Smooth muscle cell (in vitro differentiated cells): ENCODE data around the gene DNAJC1. TPM values are rescaled to one million over a fixed set of nuclear protein-coding genes. Genes with fewer than 3 reads are reported as not detected.

Experiments used
- DNase-seq: peaks from one replicate; lab custom pipeline; 2025; ENCODE audit not compliant: unreplicated experiment; lab: John Stamatoyannopoulos, UW
- H2AFZ ChIP-seq: fragments of 200-600 bp; sonication (generic); 2 replicates; pipeline ENCODE4 v1.6.0; 2016; ENCODE audit warnings: antibody characterized with exemption, low read depth, mild to moderate bottlenecking
- H3F3A ChIP-seq: fragments of 200-600 bp; sonication (generic); 2 replicates; pipeline ENCODE4 v1.6.0; 2017; ENCODE audit warnings: antibody characterized with exemption, low read depth
- H3K27ac ChIP-seq: fragments of 200-600 bp; sonication (generic); 2 replicates; pipeline ENCODE4 v1.5.1; 2016; ENCODE audit warnings: low read depth, mild to moderate bottlenecking
- H3K27me3 ChIP-seq: fragments of 200-600 bp; sonication (generic); 2 replicates; pipeline ENCODE4 v1.6.1; 2016; ENCODE audit warnings: low read depth, mild to moderate bottlenecking
- H3K36me3 ChIP-seq: fragments of 200-600 bp; sonication (generic); 2 replicates; pipeline ENCODE4 v1.5.1; 2016; ENCODE audit warnings: low read depth
- H3K4me1 ChIP-seq: fragments of 200-600 bp; sonication (generic); 2 replicates; pipeline ENCODE4 v1.5.1; 2016; ENCODE audit warnings: low read depth
- H3K4me2 ChIP-seq: fragments of 200-600 bp; sonication (generic); 2 replicates; pipeline ENCODE4 v1.6.0; 2016; ENCODE audit warnings: mild to moderate bottlenecking
- H3K4me3 ChIP-seq: fragments of 200-600 bp; sonication (generic); 2 replicates; pipeline ENCODE4 v1.5.1; 2016; ENCODE audit warnings: mild to moderate bottlenecking
- H3K79me2 ChIP-seq: fragments of 200-600 bp; sonication (generic); 2 replicates; pipeline ENCODE4 v1.6.0; 2016; ENCODE audit warnings: low read depth, mild to moderate bottlenecking
- H3K9ac ChIP-seq: fragments of 200-600 bp; sonication (generic); 2 replicates; pipeline ENCODE4 v1.6.0; 2016; ENCODE audit warnings: low read depth
- H3K9me3 ChIP-seq: fragments of 200-600 bp; sonication (generic); replicated peaks from 2 replicates; pipeline ENCODE4 v1.5.1; 2016; ENCODE audit warnings: low read depth
- H4K20me1 ChIP-seq: fragments of 200-600 bp; sonication (generic); 2 replicates; pipeline ENCODE4 v1.6.0; 2016; ENCODE audit warnings: low read depth
- CTCF ChIP-seq: fragments of 200-600 bp; sonication (generic); IDR thresholded peaks from 2 replicates; pipeline ENCODE4 v1.5.1; 2017; ENCODE audit warnings: borderline replicate concordance, mild to moderate bottlenecking, antibody characterized with exemption; ENCODE audit not compliant: insufficient read depth, poor library complexity, severe bottlenecking
- WGBS: methylation state at CpG from one replicate; pipeline ENCODE4 v1.1.7; 2016; ENCODE audit warnings: low lambda C conversion rate; 5-methylcytosine and 5-hydroxymethylcytosine counted together
- polyA plus RNA-seq: library from polyadenylated mRNA; unstranded; fragments of >200 nt; fragmentation: Nextera tagmentation; extraction: Ambion mirVana; gene quantifications from 2 replicates; pipeline ENCODE4 v1.2.1, GENCODE V29; 2016
- total RNA-seq: library from RNA; depleted of rRNA; stranded (reverse); fragments of >200 nt; gene quantifications from 2 replicates; pipeline ENCODE4 v1.2.3, GENCODE V29; 2014

DNAJC1 gene
- total and polyA plus RNA-seq, 2 experiments from 2014 or later: 67.0 to 88.5 TPM

GRCh38 chr10:22002591-22003176 is 846 bp downstream of the DNAJC1 start:
- no peaks in the 10 kb centered on the region for H3K36me3 ChIP-seq
- no peak for DNase-seq
- peaks cover 53% of the 10 kb centered on the region for H3K79me2 ChIP-seq
- no peaks in the 10 kb centered on the region for H3F3A ChIP-seq
- H4K20me1 ChIP-seq: peaks cover 47% of the 10 kb centered on the region
- H3K4me2 ChIP-seq: peak overlapping the region; percentile 96
- peak overlapping the region; percentile 74 for H3K4me3 ChIP-seq
- H3K9me3 ChIP-seq: no peaks in the 10 kb centered on the region
- H3K9ac ChIP-seq: peak overlapping the region; percentile 87
- peak overlapping the region; percentile 80 for H3K27ac ChIP-seq
- no peaks in the 10 kb centered on the region for H3K27me3 ChIP-seq
- peak overlapping the region; percentile 92 for H2AFZ ChIP-seq
- 1% methylated on average over 20 of the region's 21 CpGs for WGBS
- H3K4me1 ChIP-seq: peaks cover 14% of the 10 kb centered on the region
- TF ChIP-seq CTCF: no peak

GRCh38 chr10:21995557-21995956 is 8.0 kb downstream of the DNAJC1 start:
- Histone ChIP-seq H3K9me3 (no peaks in the 10 kb centered on the region), H4K20me1 (peaks cover 93% of the 10 kb centered on the region), H3K79me2 (peaks cover 100% of the 10 kb centered on the region), H2AFZ (no peak overlapping the region), H3K36me3 (no peaks in the 10 kb centered on the region), H3K4me3 (no peak overlapping the region), H3K27ac (no peak overlapping the region), H3F3A (no peaks in the 10 kb centered on the region), H3K27me3 (no peaks in the 10 kb centered on the region), H3K9ac (no peak overlapping the region), H3K4me1 (no peaks in the 10 kb centered on the region), H3K4me2 (no peak overlapping the region)
- no peak for DNase-seq
- WGBS: 75% methylated on average over 2 of the region's 2 CpGs
- TF ChIP-seq CTCF: no peak

- no peak overlapping the region for H3K4me3 ChIP-seq
- H3K4me2 ChIP-seq: no peak overlapping the region
- DNase-seq: no peak
- peaks cover 97% of the 10 kb centered on the region for H4K20me1 ChIP-seq
- peaks cover 3% of the 10 kb centered on the region for H3K4me1 ChIP-seq
- H3K36me3 ChIP-seq: no peaks in the 10 kb centered on the region
- peak; percentile 56 for TF ChIP-seq CTCF
- no peak overlapping the region for H3K9ac ChIP-seq
- no peaks in the 10 kb centered on the region for H3K27me3 ChIP-seq
- H2AFZ ChIP-seq: no peak overlapping the region
- WGBS: 77% methylated on average over 7 of the region's 7 CpGs
- no peaks in the 10 kb centered on the region for H3F3A ChIP-seq
- no peaks in the 10 kb centered on the region for H3K9me3 ChIP-seq
- H3K27ac ChIP-seq: no peak overlapping the region
- peaks cover 99% of the 10 kb centered on the region for H3K79me2 ChIP-seq
These were observed 10.0 kb downstream of the DNAJC1 start for GRCh38 chr10:21993360-21994001.

- Histone ChIP-seq H3K4me2 (no peak overlapping the region), H3K4me1 (peaks cover 3% of the 10 kb centered on the region), H3K27me3 (no peaks in the 10 kb centered on the region), H3K36me3 (no peaks in the 10 kb centered on the region), H3K79me2 (peaks cover 98% of the 10 kb centered on the region), H3K27ac (no peak overlapping the region), H3F3A (no peaks in the 10 kb centered on the region), H4K20me1 (peaks cover 88% of the 10 kb centered on the region), H2AFZ (no peak overlapping the region), H3K4me3 (no peak overlapping the region), H3K9ac (no peak overlapping the region), H3K9me3 (peaks cover 2% of the 10 kb centered on the region)
- WGBS: 98% methylated on average over 8 of the region's 8 CpGs
- DNase-seq: no peak
- TF ChIP-seq CTCF: no peak
These were observed 11.7 kb downstream of the DNAJC1 start for GRCh38 chr10:21991785-21992184.
